Lower lobe of right lung (tissue), 2 donors: Measurements from ENCODE around the gene UBE2H. TPM values are rescaled to one million over a fixed set of nuclear protein-coding genes. Genes with fewer than 3 reads are reported as not detected.

Source experiments
- ATAC-seq, 2 donors: fragments of 200-7000 bp; cut with Tn5 transposase; one replicate each; pipeline ENCODE4 v1.9.1; 2020 to 2022; ENCODE audit warnings: mild to moderate bottlenecking in 2 of 2, moderate library complexity in 2 of 2
- DNase-seq: peaks from one replicate; pipeline ENCODE4 v3.0.0-alpha.2; 2020
- H3K27ac ChIP-seq: fragments of 200-600 bp; one replicate; pipeline ENCODE4 v1.8.0; 2022
- H3K27me3 ChIP-seq: fragments of 200-600 bp; one replicate; pipeline ENCODE4 v1.8.0; 2022; ENCODE audit warnings: low read depth
- H3K36me3 ChIP-seq: fragments of 200-600 bp; one replicate; pipeline ENCODE4 v1.8.0; 2022; ENCODE audit warnings: mild to moderate bottlenecking
- H3K4me1 ChIP-seq: fragments of 200-600 bp; one replicate; pipeline ENCODE4 v1.8.0; 2022
- H3K4me3 ChIP-seq: fragments of 200-600 bp; one replicate; pipeline ENCODE4 v1.8.0; 2022; ENCODE audit warnings: mild to moderate bottlenecking
- H3K9me3 ChIP-seq: fragments of 200-600 bp; one replicate; pipeline ENCODE4 v1.8.0; 2022
- CTCF ChIP-seq: fragments of 200-600 bp; IDR thresholded peaks from one replicate; pipeline ENCODE4 v1.8.0; 2022; ENCODE audit warnings: antibody characterized with exemption, mild to moderate bottlenecking
- intact Hi-C: fragments of 100-400 bp; cut with DNase I; formaldehyde crosslinking; loops from one replicate; pipeline ENCODE4 v1.11.0; 2022
- total RNA-seq: library from RNA; stranded (reverse); fragmentation: NEBNext Ultra II Directional; extraction: Animal tissue kit (Norgen Biotek cat#: 25700); gene quantifications from one replicate; pipeline ENCODE4 v1.2.1, GENCODE V29; 2021
- donor health status: DM: no; HTN: yes; CAD: no; lungs with severe emphysema.

UBE2H gene
- total RNA-seq, 1 donor from 2014 or later = 76.7 TPM

DNA sequence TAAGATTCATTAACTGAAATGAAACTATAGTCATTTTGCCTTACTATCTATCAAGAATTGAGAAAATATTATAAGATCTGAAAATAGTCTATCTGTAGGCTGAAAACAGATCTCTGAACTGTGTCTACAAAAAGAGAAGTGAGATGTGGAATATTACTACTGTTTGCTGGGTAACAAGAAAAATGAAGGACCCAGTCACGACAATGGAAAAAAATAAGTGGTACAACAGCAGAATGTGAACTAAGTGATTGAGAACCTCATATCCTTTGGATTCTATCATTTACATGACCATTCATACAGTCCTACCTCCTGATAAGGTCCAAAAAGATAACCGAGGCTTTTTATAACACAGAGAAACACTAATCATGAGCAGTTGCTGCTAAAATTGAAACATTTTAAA lies 94.3 kb downstream of the UBE2H start:
- ATAC-seq = no peak
- intact Hi-C loops = no loop called here
- no peak for DNase-seq
- H3K9me3 ChIP-seq = no peaks in the 10 kb centered on the region
- no peak for TF ChIP-seq CTCF
- no peak overlapping the region for H3K4me3 ChIP-seq
- peaks cover 74% of the 10 kb centered on the region for H3K4me1 ChIP-seq
- no peaks in the 10 kb centered on the region for H3K27me3 ChIP-seq
- H3K27ac ChIP-seq = peak overlapping the region; percentile 4
- no peaks in the 10 kb centered on the region for H3K36me3 ChIP-seq

DNA sequence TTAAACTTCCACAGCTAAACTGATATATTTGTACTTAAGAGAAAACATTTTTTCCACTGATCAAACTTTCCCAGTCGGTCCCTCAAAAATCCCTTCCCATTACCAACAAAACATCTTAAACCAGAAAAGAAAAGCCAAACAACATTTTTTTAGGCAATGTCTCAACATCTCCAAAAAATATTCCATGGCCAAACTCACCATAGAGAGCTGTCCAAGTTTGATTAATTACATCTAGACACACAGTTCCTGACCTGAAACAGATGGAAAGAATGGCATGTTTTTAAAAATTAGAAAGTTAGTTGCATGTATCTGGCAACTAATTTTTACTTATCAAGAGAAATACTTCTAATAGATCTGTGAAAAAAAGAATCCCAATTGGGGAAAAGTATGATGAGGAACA lies 95.4 kb downstream of the UBE2H start:
- H3K9me3 ChIP-seq = no peaks in the 10 kb centered on the region
- ATAC-seq (no peak), DNase-seq (no peak)
- TF ChIP-seq CTCF = no peak
- intact Hi-C loops = no loop called here
- H3K27ac ChIP-seq = no peak overlapping the region
- H3K27me3 ChIP-seq = no peaks in the 10 kb centered on the region
- H3K4me1 ChIP-seq = peaks cover 70% of the 10 kb centered on the region
- H3K36me3 ChIP-seq = no peaks in the 10 kb centered on the region
- H3K4me3 ChIP-seq = no peak overlapping the region

- ATAC-seq = no peak
Measured at GRCh38 chr7:129855935-129856717, 96.6 kb downstream of the UBE2H start.

DNA sequence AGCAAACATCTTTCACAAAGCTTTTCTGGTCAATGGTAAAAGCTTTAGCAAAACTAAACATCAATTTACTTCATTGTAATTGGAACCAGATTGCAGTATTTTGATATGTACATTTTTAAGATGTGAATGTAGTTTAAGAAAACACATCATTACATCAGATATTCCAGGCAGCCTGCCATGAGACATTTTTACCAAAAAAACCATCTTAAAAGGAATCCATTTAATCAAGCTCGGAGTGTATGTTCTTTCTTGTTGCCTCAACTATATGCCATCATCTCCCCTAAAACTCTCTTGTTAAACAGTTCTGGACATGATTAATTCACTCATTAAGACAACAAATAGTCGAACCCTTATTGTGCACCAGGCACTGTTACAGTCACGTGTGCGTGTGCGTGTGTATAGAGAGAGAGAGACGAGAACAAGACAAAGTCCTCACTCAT lies 97.5 kb downstream of the UBE2H start:
- no peaks in the 10 kb centered on the region for H3K9me3 ChIP-seq
- no peak for DNase-seq
- H3K27me3 ChIP-seq = no peaks in the 10 kb centered on the region
- H3K4me3 ChIP-seq = no peak overlapping the region
- no peak overlapping the region for H3K27ac ChIP-seq
- ATAC-seq = no peak
- H3K36me3 ChIP-seq = no peaks in the 10 kb centered on the region
- H3K4me1 ChIP-seq = peaks cover 55% of the 10 kb centered on the region
- TF ChIP-seq CTCF = no peak
- intact Hi-C loops = no loop called here

More at GRCh38 chr7:129855935-129856717, 96.6 kb downstream of the UBE2H start:
- Histone ChIP-seq H3K27ac (no peak overlapping the region), H3K36me3 (no peaks in the 10 kb centered on the region), H3K4me1 (peaks cover 59% of the 10 kb centered on the region), H3K9me3 (no peaks in the 10 kb centered on the region), H3K27me3 (no peaks in the 10 kb centered on the region), H3K4me3 (no peak overlapping the region)
- no peak for DNase-seq
- TF ChIP-seq CTCF = no peak
- intact Hi-C loops = no loop called here

DNA sequence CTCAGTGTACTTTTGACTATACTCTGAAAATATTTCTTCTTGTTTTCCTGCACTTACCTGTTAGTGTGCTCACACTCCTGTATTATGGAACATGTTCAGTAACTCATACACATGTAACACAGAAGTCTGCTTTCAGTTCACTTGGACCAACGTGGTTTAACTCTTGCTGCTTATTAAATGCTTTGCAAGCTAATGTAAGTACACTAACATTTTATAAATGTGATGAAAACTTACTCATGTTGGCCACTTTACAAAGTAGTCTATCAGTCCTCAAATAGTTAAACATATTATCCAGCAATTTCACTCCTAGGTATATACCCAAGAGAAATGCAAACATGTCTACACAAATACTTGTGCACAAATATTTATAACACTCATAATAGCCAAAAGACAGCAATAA lies 98.4 kb downstream of the UBE2H start:
- peaks cover 47% of the 10 kb centered on the region for H3K4me1 ChIP-seq
- H3K27ac ChIP-seq = no peak overlapping the region
- TF ChIP-seq CTCF = no peak
- intact Hi-C loops = no loop called here
- no peak for ATAC-seq
- no peak for DNase-seq
- H3K36me3 ChIP-seq = no peaks in the 10 kb centered on the region
- H3K4me3 ChIP-seq = no peak overlapping the region
- no peaks in the 10 kb centered on the region for H3K27me3 ChIP-seq
- no peaks in the 10 kb centered on the region for H3K9me3 ChIP-seq
